GM21360 (cell line): ENCODE data around the gene HIPK2.
A peak's percentile ranks its signal among the peaks of the same experiment; 100 is the strongest.
"Not testable (repeated sequence)": the region's sequence is repeated elsewhere in the genome, so short reads cannot be mapped to it uniquely, and the experiment has no call there.

Experiments used
- ATAC-seq: cut with Tn5 transposase; IDR thresholded peaks from one replicate; pipeline ENCODE4 v1.9.1; 2021; ENCODE audit warnings: mild to moderate bottlenecking, moderate library complexity; ENCODE audit not compliant: unreplicated experiment

HIPK2 gene

DNA sequence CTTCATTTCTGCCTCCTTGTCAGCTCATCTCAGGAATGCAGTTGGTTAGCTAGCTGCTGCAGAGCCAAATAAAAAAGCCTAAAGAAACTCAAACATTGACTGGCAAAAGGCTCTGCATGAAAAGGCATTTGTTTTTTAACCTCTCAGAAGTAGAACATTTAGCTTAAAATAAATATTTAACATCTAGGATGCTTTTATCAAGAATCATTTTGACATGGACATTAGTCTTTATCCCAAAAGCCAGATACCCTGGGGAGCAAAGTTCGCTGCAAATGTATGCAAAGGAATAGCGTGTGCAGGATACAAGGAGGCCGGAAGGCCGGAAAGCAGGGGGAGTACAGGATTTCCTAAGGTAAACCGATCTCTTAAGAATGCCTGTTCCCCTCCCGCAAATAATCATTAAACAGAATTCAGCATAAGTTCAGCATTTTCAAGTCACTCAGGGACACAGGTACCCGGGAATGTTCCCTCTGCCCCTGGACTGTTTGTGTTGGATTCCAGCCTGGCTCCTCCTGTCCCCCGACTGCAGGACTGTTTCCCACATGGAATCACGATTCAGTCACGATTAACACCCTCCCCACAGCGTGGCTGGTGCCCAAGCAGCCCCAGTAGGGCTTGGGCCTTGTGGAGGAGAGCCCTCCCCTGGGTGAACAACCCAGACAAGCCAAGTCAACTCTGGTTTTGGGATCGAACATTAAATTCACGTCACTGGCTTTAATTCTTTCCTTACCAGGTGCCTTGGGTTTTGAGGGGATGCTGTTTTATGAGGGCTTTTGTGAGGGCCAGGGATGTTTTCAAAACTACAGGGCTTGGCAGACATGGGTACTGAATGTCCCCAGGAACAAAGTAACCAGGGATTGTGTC, 97.8 kb downstream of the HIPK2 start:
- no peak for ATAC-seq

DNA sequence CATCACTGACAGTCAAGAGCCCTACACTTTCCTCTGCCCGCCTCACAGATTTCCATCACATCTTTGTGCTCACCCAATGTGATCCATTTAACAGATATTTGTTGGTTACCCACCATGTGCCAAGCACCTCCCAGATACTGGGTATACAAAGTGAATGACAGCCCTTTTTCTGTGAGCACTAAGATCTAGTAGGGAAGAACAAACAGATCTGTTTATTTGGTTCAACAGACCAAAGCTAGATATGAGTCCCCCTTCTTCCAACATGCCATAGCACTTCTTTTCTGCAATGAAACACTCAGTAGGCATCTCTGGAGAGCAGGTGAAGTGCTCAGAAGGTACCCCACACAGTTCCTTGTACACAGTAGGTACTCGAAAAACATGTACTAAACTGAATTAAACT, 101.4 kb downstream of the HIPK2 start:
- ATAC-seq = no peak

DNA sequence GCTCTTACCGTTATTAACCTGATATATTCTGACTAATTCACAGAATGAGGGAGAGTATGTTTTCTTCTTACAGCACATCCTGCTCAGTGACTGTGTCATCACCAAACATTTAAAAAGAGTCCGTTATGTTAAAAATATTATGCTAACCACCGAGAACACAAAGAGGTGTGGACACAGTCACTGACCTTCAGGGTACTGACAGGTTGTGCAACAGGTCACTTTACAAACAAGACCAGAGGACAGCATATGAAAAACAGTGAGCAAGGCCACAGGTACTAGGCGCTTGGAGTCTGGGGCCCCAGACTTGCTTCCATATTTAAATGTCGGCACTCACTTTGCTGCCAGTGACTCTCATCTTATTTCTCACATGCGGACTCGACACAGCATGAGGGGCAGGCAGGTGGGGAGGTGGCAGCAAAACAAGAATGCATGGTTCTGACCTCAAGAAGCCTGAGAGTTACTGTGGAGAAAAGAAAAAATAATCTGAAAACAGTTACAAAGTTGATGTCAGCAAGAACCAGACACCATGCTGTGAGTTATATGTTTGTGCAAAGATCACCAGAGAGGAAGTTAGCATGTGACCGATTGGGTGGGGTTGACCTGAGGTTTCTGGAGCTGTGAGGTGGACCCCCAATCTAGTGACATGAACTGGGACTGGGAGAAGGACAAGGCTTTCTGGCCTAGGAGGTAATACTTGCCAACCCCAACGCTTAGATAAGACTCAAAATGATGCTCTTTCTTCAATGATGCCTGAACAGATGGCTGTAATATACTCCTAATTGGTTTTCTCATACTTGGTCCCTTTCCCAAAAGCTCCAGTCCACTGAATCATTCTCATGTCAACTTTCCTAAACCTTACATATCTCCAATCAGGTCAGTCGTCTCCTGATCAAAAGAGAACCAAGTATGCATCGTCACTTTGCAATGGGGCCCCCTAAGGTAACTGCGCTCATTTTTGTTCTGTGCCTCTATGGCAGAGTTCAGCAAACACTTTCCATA, 102.4 kb downstream of the HIPK2 start:
- ATAC-seq = no peak

DNA sequence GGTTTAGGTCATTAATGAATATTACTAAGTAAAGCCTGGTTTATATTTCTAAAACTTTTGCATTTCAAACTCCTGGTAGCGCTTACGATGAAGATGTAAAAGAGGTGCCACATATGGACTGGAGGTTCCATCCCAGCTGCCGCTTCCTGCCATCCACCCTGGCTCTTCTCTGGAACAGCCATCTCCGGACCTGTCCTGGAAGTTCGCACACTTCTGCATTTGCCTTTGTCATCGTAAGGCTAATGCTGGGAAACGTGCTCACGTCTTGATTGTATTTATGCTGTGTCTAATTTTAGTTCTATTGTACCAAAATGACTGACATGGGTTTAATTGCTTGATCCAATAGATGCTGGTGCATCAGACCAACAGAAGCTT, 103.1 kb downstream of the HIPK2 start:
- no peak for ATAC-seq

DNA sequence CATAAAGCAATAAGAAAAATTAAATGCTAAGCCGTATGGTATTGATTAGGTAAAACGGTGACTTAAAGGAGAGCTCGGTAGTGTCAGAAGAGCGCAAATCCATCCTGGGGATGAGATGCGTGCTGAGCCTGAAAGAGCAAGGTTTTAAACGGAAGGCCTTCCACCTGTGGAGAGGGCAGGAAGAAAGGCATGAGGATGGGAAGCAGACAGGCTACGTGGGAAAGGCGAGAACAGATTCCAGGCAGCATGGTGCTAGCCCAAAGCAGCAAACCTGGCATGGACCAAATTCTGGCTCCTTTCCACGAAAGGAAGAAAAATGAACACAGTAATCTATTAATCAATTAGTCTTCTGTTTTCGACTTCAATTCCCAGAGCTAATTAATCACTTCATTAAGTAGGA, 103.5 kb downstream of the HIPK2 start:
- no peak for ATAC-seq

- no peak for ATAC-seq
Observed at GRCh38 chr7:139673762-139674161, 104.0 kb downstream of the HIPK2 start.

GRCh38 chr7:139673230-139673629, 104.6 kb downstream of the HIPK2 start:
- peak; percentile 88 for ATAC-seq

DNA sequence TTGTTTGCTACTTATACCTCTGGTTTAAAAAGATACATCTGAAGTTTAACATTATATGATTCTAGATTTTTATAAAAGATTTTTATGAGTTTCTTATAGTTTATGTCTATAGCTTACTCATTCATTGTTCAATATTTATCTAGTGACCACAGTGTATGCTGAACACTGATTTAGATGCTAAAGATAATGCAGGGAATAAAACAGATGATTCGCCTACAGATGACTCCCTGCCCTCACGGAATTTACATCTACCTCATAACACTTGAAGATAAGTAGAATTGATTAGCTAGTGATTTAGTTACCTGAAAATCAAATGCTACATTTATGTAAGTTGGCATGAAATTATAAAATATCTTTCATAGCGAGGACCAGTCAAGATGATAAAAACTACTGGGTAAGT, 105.8 kb downstream of the HIPK2 start:
- no peak for ATAC-seq

- ATAC-seq = not testable (repeated sequence)
Observed at GRCh38 chr7:139670662-139671061, 107.1 kb downstream of the HIPK2 start.

GRCh38 chr7:139669106-139670061, 108.4 kb downstream of the HIPK2 start:
- no peak for ATAC-seq

DNA sequence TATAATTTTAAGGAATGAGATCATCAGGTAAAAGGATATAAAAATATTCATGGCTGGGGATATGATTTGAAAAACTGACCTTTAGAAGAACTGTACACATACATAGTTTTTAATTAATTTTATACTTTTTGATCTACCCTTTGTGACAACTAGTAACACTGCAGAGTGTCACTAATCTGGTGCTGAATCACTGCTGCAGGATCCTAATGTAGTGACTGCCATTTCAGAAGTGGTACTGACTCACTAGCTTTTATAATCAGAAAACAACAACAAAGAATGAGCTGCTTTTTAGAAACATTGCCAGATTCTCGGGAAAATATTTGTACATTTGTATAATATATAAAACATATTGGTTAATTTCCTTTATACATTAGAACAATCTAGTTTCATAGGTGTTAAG, 110.4 kb downstream of the HIPK2 start:
- no peak for ATAC-seq

- ATAC-seq = no peak
Observed at GRCh38 chr7:139666501-139666900, 111.3 kb downstream of the HIPK2 start.

- ATAC-seq = no peak
Observed at GRCh38 chr7:139664434-139664833, 113.4 kb downstream of the HIPK2 start.

DNA sequence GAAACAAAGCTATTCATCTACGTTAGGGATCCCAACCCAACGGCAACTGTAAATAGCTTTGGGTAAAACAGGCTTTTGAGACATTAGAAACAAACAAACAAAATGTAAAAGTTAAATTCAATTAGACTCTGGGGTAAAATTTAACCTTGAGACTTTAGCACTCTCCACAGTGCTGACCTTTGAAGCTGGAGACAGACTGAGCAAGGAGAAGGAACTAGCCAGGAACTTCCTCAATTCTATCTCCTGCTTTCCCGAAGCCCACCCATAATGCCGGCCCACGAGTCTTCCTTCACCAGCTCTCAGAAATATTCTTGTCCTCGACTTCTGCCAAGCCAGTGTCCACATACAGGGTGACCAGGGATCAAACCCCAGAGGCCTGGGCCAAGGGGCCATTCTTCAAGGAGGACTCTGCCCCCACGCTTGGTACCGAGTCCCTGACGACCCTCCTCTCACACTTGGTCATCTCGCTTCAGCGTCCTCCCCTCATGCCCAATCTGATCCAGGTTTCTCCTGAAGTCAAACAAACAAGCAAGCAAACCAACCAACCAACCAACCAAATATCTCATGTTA, 114.1 kb downstream of the HIPK2 start:
- no peak for ATAC-seq

GRCh38 chr7:139661903-139662302, 115.9 kb downstream of the HIPK2 start:
- no peak for ATAC-seq

DNA sequence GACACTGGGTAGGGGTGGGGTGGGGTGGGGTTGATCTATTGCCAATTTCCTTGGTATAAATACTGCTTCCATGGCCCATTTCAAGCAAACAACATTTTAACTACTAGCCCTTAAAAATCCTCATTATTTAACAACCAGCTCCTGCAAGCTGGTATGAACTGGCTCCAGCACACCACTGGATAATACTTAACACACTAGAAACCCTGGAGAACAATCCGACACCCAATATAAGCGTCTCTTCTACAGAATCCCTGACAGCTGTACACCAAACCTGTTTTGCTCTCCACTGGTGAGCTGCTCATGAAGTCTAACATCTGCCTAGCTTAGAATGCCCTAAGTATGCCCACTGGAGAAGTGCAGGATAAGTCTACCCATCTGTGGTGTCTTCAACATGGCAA, 116.8 kb downstream of the HIPK2 start:
- ATAC-seq = no peak

- no peak for ATAC-seq
Observed at GRCh38 chr7:139660317-139661042, 117.3 kb downstream of the HIPK2 start.

GRCh38 chr7:139659922-139660316, 117.9 kb downstream of the HIPK2 start:
- ATAC-seq = no peak

- ATAC-seq = no peak
Observed at GRCh38 chr7:139658908-139659675, 118.7 kb downstream of the HIPK2 start.
